HAP-1 (cell line): ENCODE measurements around the gene TRERF1.

ENCODE experiments used
- DNase-seq, 2 experiments: peaks; one replicate each; pipeline ENCODE4 v3.0.0-alpha.2; 2016 to 2020; ENCODE audit warnings: low spot score in 2 of 2
- H3K27me3 ChIP-seq: fragments of 250-450 bp; sonication (Bioruptor Pico); 2 replicates; pipeline ENCODE4 v1.5.1; 2020; ENCODE audit warnings: low read depth, mild to moderate bottlenecking, moderate library complexity
- H3K36me3 ChIP-seq: fragments of 250-450 bp; sonication (Bioruptor Pico); replicated peaks from 2 replicates; pipeline ENCODE4 v1.5.1; 2020; ENCODE audit warnings: mild to moderate bottlenecking
- H3K4me1 ChIP-seq: fragments of 250-450 bp; sonication (Bioruptor Pico); 2 replicates; pipeline ENCODE4 v1.5.1; 2020; ENCODE audit warnings: mild to moderate bottlenecking
- H3K4me3 ChIP-seq: fragments of 250-450 bp; sonication (Bioruptor Pico); 2 replicates; pipeline ENCODE4 v1.5.1; 2020; ENCODE audit warnings: mild to moderate bottlenecking, moderate library complexity
- H3K9me3 ChIP-seq: fragments of 250-450 bp; sonication (Bioruptor Pico); 2 replicates; pipeline ENCODE4 v1.5.1; 2020; ENCODE audit warnings: mild to moderate bottlenecking, moderate library complexity
- in situ Hi-C: fragments of 300-500 bp; cut with MboI; formaldehyde crosslinking; loops from 3 replicates; pipeline ENCODE4 v1.14.3; 2020; ENCODE audit warnings: low sequenced_read_pairs, inconsistent platforms, mixed read lengths

TRERF1 gene

DNA sequence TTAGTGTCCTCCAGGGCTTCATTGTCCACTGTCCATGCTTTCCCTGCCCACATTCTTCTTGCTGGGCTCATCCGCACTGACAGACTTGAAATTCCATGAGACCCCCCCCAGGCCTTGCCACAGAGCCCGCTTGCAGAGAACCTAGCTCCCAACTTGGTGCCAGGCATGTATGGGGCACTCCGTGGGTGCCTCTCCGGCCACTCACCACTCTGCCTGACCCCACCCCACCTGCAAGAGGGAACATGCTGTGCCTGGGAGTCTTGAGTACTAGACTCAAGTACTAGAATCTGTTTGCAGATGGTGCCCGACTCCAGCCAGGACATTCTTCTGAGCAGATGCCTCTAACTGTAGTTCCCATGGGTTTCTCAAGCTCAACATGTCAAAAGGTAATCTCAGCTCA, 47.9 kb downstream of the TRERF1 start:
- peaks cover 37% of the 10 kb centered on the region for H3K4me1 ChIP-seq
- no peak for DNase-seq

DNA sequence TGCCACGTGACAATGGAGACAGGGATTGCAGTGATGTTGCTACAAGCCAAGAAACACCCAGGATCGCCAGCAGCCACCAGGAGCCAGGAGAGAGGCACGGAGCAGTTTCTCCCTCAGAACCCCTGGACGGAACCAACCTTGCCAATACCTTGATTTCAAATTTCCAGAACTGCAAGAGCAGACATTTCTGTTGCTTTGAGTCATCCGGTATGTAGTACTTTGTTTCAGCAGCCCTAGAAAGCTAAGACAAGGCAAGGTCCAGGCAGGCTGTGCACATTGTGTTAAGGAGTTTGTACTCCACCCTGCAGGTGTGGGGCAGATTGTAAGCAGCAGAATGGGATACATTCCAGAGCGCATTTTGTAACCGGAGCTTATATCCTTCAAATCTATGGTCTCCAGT, 48.3 kb downstream of the TRERF1 start:
- Histone ChIP-seq H3K36me3 (no peaks in the 10 kb centered on the region), H3K27me3 (no peaks in the 10 kb centered on the region), H3K9me3 (no peaks in the 10 kb centered on the region), H3K4me1 (peaks cover 37% of the 10 kb centered on the region), H3K4me3 (no peak overlapping the region)
- DNase-seq: peak in 1 of 2 experiments; percentile 11
- in situ Hi-C loops: no loop called here

More for the DNA sequence above, 47.9 kb downstream of the TRERF1 start:
- no peaks in the 10 kb centered on the region for H3K9me3 ChIP-seq
- H3K27me3 ChIP-seq: no peaks in the 10 kb centered on the region
- H3K36me3 ChIP-seq: no peaks in the 10 kb centered on the region
- in situ Hi-C loops: no loop called here
- no peak overlapping the region for H3K4me3 ChIP-seq

DNA sequence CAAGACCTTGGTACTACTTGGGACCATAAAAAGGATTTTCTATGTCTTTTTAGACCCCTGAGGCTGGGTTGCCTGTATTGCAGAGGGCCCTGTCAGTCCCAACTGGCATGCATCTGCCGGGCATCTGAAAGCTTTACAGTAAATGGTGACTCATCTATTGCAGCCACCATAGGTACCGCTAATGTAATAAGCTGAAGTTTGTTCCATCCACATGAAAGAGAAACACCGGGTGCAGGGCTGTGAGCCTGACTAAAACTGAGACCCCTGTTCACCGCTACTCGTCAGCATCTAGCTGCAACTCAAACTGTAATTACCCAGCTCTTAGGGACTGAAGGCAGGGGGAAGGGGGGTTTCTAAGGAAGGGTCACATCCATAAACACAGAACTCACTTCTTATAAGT, 49.5 kb downstream of the TRERF1 start:
- no peaks in the 10 kb centered on the region for H3K36me3 ChIP-seq
- in situ Hi-C loops: no loop called here
- no peaks in the 10 kb centered on the region for H3K27me3 ChIP-seq
- peaks cover 30% of the 10 kb centered on the region for H3K4me1 ChIP-seq
- no peak overlapping the region for H3K4me3 ChIP-seq
- DNase-seq: no peak
- H3K9me3 ChIP-seq: no peaks in the 10 kb centered on the region

DNA sequence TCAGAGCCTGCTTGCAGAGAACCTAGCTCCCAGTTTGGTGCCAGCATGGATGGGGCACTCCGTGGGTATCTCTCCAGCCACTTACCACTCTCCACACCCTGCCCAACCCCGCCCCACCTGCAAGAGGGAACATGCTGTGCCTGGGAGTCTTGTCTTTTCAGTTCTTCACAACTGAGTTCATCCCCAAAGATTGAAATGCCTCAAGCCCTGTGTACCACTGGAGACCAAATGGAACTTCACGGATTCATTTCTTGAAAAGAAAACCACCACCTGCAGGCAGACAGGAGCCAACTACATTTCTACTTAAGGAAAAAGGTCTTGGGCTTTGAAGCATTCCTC, 50.1 kb downstream of the TRERF1 start:
- Histone ChIP-seq H3K36me3 (no peaks in the 10 kb centered on the region), H3K27me3 (no peaks in the 10 kb centered on the region), H3K4me3 (no peak overlapping the region), H3K9me3 (no peaks in the 10 kb centered on the region), H3K4me1 (peaks cover 26% of the 10 kb centered on the region)
- in situ Hi-C loops: no loop called here
- no peak for DNase-seq

DNA sequence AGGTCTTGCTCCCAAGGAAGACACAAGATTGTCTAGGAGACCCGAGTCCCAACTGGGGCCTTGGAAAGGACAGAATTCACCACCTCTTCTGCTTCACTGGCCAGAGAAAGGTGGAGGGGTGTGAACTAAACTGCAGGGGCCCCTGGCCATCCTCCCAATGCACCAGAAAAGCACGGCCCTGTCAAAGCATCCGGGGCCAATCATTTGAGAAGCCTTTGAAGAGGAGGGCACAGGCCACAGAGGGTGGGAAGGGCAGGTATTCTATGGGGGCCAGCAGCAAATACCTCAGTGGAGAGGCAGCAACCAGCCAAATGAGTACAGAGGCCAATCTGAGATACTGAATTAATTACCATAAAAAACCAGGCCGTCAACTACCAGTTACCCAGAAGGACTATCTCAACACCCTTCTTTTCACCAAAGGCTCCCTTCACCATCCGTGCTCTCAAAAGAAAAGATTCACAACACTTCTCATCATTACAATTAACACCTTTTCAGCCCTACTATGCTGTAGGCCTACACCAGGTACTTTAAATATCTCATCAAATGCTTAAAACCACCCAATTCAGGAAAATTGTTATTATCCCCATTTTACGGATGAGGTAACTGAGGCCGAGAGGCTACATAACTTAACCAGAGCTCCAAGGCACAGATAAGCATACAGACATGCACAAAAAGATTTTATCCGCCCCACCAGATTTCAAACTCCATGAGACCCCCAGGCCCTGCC, 50.7 kb downstream of the TRERF1 start:
- Histone ChIP-seq H3K27me3 (no peaks in the 10 kb centered on the region), H3K9me3 (no peaks in the 10 kb centered on the region), H3K4me3 (no peak overlapping the region), H3K36me3 (no peaks in the 10 kb centered on the region), H3K4me1 (peaks cover 21% of the 10 kb centered on the region)
- in situ Hi-C loops: no loop called here
- DNase-seq: no peak

DNA sequence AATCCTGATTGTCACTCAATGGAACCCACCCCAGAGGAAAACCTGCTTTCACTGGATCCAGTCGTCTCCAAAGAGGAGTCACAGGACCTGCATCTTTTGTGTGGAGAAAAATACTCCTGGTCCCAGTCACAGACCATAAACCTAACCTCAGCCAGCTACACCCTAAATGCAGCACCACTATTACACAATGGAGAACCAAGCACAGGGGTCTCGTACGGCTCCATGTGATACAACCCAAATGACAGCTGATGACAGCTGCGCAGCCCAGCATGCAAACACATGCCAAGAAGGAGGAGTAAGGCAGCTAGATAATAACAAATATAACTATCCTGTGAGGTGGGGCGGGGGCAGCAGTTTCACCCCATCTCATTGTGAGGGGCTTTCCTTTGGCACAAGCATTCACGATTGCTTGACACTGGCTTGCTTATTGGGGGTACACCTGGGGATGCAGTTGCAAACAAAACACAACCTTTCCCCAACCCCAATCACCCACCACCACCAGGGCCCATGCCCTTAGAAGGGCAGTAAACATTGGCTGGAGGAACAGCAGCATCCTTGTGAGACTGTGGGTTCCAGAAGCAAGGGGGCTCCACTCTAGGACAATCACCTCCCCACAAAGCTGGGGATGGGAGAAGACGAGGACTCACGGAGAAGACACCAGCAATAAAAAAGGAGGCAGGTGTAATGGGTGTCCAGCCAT, 51.5 kb downstream of the TRERF1 start:
- H3K4me1 ChIP-seq: peaks cover 15% of the 10 kb centered on the region

DNA sequence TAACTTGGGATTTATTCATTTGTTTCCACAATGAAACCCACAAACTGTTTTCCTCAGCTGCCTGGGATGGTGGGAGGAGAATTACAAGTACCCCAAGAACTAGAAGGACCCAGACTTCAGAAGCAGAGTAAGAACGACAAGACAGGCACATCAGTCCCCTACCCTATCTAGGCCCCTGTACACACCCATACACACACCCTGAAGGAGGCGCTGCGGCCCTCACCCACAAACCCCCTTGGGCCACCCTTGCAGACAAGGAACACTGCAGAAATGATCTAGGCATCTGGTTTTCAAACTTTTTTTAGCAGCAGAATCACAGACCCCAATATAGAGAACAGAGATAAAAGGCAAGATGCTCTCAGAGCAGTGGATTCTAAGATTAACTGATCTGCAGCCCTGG, 55.0 kb downstream of the TRERF1 start:
- Histone ChIP-seq H3K27me3 (no peaks in the 10 kb centered on the region), H3K4me3 (no peak overlapping the region), H3K4me1 (peaks cover 20% of the 10 kb centered on the region), H3K36me3 (no peaks in the 10 kb centered on the region), H3K9me3 (no peaks in the 10 kb centered on the region)
- in situ Hi-C loops: no loop called here
- no peak for DNase-seq

More for the DNA sequence above, 51.5 kb downstream of the TRERF1 start:
- Histone ChIP-seq H3K27me3 (no peaks in the 10 kb centered on the region), H3K36me3 (no peaks in the 10 kb centered on the region), H3K4me3 (no peak overlapping the region), H3K9me3 (no peaks in the 10 kb centered on the region)
- in situ Hi-C loops: no loop called here
- no peak for DNase-seq

DNA sequence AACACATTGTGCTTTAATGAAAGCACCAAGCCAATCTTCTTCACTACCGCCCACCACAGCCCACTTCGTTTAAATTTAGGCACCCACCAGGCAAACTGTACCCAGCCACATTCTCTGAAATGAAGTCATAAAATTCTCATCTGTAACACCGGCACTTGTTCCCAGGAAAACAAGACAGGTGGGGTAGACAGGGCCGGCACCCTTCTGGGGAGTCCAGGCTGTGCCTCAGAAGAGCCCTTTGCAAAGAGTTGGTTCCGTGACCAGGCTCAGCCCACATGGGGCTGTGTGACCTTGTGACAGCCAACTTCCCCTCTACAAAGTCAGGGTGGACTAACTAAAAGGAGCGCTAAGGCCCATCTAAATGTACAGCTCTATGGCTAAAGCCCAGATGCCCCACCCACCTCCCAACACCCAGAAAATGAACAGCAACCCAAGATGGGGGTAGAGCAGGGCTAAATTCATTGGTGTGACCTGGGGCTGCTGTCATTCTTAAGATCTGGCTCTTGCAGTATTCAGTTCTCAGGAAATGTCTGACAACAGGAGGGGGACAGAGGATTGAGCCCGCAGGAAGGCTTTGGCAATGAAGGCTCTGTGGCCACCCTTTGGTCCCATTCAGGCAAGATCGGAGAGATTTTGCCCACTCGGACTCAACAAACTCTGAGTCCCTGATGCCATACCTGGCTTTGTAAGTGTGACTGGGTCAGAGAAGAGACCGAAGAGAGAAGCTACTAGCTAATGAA, 56.7 kb downstream of the TRERF1 start:
- H3K36me3 ChIP-seq: no peaks in the 10 kb centered on the region
- peaks cover 20% of the 10 kb centered on the region for H3K4me1 ChIP-seq
- no peak overlapping the region for H3K4me3 ChIP-seq
- H3K27me3 ChIP-seq: no peaks in the 10 kb centered on the region
- no peak for DNase-seq
- H3K9me3 ChIP-seq: no peaks in the 10 kb centered on the region
- in situ Hi-C loops: no loop called here

DNA sequence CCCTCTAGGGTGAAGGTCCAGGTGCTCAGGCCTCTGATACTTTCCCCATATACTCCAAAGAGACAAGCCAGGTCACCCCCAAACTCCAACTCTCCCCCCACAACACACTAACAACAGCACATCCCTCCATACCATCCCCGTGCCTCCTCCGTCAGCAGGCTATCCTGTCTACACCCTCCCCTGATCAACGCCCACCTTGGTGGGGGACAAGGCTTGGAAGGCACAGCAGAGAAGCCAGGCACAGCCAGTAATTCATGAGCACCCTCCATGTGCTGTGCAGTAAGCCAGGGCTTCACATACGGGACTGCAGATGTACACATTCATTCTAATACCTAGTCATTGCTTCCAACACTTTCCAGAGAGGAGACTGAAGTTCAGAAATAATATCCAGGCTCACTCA, 57.6 kb downstream of the TRERF1 start:
- DNase-seq: no peak
- H3K9me3 ChIP-seq: no peaks in the 10 kb centered on the region
- no peak overlapping the region for H3K4me3 ChIP-seq
- no peaks in the 10 kb centered on the region for H3K36me3 ChIP-seq
- in situ Hi-C loops: no loop called here
- H3K4me1 ChIP-seq: peaks cover 20% of the 10 kb centered on the region
- H3K27me3 ChIP-seq: no peaks in the 10 kb centered on the region

DNA sequence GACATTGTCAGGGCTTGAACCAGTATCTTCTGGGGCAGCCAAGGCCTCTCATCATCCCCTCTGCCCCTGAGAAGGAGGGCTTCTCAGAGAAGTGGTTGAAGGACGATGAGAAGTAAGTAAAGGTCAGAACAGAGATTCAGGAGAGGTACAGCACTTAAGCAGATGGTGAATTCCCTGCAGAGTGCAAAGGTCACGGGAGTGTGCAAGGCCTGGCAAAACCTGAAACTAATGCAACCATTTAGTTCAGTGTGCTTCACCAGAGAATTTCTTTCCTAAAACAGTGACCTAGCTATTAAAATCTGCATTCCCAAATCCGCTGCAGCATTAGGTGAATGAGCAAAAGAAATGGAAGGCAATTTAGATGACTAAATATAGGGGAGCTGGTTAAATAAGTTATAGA, 58.4 kb downstream of the TRERF1 start:
- DNase-seq: no peak
- H3K9me3 ChIP-seq: no peaks in the 10 kb centered on the region
- in situ Hi-C loops: no loop called here
- H3K36me3 ChIP-seq: no peaks in the 10 kb centered on the region
- H3K4me1 ChIP-seq: peaks cover 20% of the 10 kb centered on the region
- H3K4me3 ChIP-seq: no peak overlapping the region
- H3K27me3 ChIP-seq: no peaks in the 10 kb centered on the region

DNA sequence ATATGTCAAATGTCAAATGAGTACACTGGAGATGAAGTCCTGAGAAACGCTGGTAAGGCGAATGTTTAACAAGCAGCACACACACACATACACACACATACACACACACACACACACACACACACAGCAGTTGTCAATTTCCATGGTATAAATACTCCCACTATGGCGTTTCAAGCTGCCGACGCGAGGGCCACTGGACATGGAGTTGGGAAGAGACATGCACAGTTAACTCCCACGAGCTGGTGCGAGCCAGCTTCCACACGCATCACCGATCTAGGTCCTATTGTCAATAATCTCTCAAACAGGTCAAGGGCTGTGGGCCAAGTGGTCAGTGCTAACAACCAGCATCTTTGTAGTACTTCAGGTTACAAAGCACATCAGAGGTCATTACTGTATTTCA, 58.9 kb downstream of the TRERF1 start:
- no peaks in the 10 kb centered on the region for H3K9me3 ChIP-seq
- H3K36me3 ChIP-seq: no peaks in the 10 kb centered on the region
- H3K4me3 ChIP-seq: no peak overlapping the region
- H3K4me1 ChIP-seq: peaks cover 20% of the 10 kb centered on the region
- no peak for DNase-seq
- in situ Hi-C loops: no loop called here
- H3K27me3 ChIP-seq: no peaks in the 10 kb centered on the region

DNA sequence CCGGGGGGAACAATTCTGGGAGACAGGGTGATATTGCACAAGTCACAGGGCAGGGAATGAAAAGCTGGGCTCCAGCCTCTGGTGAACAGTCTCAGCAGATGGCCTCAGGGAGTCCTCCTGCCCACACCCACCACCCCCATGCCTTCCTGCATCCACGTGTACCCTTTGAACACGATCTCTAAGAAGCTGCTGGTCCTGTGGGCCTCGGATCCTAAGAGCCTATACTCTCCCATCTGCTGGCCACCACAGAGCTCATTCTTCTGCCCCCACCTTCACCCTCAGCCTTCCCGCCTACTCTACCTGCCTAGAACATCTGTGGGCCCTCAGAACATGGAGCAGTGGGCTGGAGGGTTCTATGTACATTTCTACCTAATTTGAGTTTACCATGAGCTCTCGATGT, 60.3 kb downstream of the TRERF1 start:
- Histone ChIP-seq H3K36me3 (no peaks in the 10 kb centered on the region), H3K27me3 (no peaks in the 10 kb centered on the region), H3K4me1 (peaks cover 20% of the 10 kb centered on the region), H3K9me3 (no peaks in the 10 kb centered on the region), H3K4me3 (no peak overlapping the region)
- no peak for DNase-seq
- in situ Hi-C loops: no loop called here

DNA sequence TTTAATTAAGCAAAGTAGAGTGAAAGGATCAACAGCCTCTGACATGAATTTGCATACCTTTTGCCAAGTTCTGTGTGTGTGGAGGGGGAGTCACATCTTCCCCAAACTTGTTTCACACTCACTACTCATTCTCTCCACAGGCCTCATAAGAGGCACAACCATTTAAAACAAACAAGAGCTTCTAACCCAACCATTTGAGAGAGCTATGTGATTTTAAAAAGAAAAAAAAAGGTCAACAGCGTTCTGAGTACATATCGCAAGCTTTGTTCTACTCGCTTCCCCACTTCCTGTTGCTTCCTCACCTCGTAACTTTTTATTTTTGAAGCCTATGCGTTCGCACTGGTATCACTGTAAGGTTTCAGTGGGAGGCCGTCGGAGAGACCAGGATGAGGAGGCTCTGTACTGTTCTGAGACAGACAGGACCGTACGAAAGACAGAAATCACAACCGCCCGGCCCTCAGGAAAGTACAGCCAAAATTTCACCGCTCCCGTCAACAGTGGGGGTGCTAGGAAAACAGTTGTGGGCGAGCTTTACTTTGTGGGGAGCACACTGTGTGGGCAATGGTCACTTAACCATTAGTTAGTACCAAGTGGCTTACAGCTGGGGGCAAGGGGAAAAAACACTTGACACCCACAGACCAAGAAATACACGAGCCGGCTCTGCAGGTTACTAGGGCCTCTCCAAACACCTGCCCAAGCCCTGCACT, 61.3 kb downstream of the TRERF1 start:
- Histone ChIP-seq H3K4me3 (no peak overlapping the region), H3K27me3 (no peaks in the 10 kb centered on the region), H3K4me1 (peaks cover 20% of the 10 kb centered on the region), H3K36me3 (no peaks in the 10 kb centered on the region), H3K9me3 (no peaks in the 10 kb centered on the region)
- in situ Hi-C loops: no loop called here
- DNase-seq: no peak

DNA sequence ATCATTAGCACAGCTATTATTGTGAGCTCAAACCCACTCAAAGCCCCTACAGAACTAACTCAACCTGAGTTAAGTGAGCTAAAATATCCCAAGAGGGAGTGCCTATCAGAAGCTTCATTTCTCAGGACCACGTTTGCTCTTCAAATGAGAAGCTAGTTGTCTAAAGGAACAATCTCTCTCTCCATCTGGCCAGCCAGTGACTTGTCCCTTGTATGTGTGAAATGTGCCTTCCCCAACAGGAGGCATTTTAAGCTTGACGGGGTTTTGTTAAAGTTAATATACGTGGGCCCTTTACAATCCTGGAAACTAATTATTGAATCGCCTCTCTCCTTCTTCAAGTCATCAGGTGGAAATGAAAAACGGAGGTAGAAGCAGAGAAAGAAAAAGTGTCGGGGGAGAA, 62.0 kb downstream of the TRERF1 start:
- Histone ChIP-seq H3K27me3 (no peaks in the 10 kb centered on the region), H3K4me1 (peaks cover 20% of the 10 kb centered on the region), H3K9me3 (no peaks in the 10 kb centered on the region), H3K36me3 (no peaks in the 10 kb centered on the region), H3K4me3 (no peak overlapping the region)
- DNase-seq: no peak
- in situ Hi-C loops: no loop called here
